Esophagus muscularis mucosa (tissue), 4 donors: ENCODE data around the gene LHB.
"Not testable (repeated sequence)": the region's sequence is repeated elsewhere in the genome, so short reads cannot be mapped to it uniquely, and the experiment has no call there.

Experiments used
- EP300 ChIP-seq: sonication (generic); formaldehyde crosslinking; IDR thresholded peaks from one replicate; pipeline ENCODE4 v1.6.1; 2017; ENCODE audit warnings: antibody characterized with exemption
- POLR2AphosphoS5 ChIP-seq, 2 donors: sonication (generic); formaldehyde crosslinking; IDR thresholded peaks; one replicate each; pipeline ENCODE4 v1.6.1; 2017; ENCODE audit warnings: antibody characterized with exemption in 2 of 2
- TF ChIP-seq, protein P1 (sequence below), 3 experiments: fragments of 200-600 bp in 2 of 3; fragments of 450-650 bp in 1 of 3; sonication (generic) in 2 of 3; IDR thresholded peaks; one replicate each; pipeline ENCODE4 v1.5.1; 2017 to 2019; ENCODE audit warnings: antibody characterized with exemption in 3 of 3, mild to moderate bottlenecking in 2 of 3, moderate library complexity in 1 of 3

DNA sequence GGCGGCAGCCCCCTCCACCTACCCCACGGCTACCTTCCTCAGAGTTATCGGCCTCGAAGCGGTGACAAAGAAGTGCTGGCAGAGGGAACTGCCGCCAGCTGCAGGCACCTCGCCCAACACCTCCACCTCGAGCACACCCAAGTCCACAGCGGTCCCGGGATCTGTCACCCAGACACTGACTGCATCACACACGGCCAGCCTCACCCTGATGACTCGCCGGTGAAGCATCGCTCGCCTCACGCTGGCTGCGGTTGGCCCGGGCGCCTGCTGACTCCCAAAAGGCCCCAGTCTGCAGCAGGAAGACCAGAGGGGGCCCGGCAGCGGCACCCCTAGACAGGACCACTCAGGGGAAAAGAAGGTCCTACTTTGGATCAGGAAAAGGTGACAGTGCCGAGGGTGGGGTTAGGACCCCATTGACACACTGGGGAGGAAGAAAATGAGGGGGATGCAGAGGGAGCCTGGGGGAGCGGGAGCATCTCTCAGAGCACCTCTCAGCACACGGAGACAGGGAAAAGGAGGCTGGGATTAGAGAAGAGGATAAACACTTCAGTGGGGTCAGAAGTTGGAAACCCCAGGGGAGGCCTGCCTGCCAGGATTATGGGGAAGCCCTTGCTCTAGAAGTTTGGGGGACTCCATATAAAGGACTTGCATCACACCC, 33.6 kb upstream of the LHB start:
- TF ChIP-seq POLR2AphosphoS5 (IDR thresholded peaks at IDR 0.05); EP300: not testable (repeated sequence)
- TF ChIP-seq, protein P1, sequence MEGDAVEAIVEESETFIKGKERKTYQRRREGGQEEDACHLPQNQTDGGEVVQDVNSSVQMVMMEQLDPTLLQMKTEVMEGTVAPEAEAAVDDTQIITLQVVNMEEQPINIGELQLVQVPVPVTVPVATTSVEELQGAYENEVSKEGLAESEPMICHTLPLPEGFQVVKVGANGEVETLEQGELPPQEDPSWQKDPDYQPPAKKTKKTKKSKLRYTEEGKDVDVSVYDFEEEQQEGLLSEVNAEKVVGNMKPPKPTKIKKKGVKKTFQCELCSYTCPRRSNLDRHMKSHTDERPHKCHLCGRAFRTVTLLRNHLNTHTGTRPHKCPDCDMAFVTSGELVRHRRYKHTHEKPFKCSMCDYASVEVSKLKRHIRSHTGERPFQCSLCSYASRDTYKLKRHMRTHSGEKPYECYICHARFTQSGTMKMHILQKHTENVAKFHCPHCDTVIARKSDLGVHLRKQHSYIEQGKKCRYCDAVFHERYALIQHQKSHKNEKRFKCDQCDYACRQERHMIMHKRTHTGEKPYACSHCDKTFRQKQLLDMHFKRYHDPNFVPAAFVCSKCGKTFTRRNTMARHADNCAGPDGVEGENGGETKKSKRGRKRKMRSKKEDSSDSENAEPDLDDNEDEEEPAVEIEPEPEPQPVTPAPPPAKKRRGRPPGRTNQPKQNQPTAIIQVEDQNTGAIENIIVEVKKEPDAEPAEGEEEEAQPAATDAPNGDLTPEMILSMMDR (IDR thresholded peaks at IDR 0.05), result not testable (repeated sequence)
